ENCODE results near the gene OR5D18.

GRCh38 chr11:55854704-55855103, 35.3 kb downstream of the OR5D18 start:
- TF ChIP-seq RAD21 (conservative IDR thresholded peaks at IDR 0.05 in 1 of 2, IDR thresholded peaks at IDR 0.05 in 1 of 2) (no peak), MYC (IDR thresholded peaks at IDR 0.05; ENCODE audit: borderline replicate concordance, low read length) (no peak), MAZ (IDR thresholded peaks at IDR 0.05; ENCODE audit: borderline replicate concordance, low read depth, low read length) (no peak), POLR2A (IDR thresholded peaks at IDR 0.05; ENCODE audit: low read length) (no peak), MAFK (IDR thresholded peaks at IDR 0.05; ENCODE audit: partially characterized antibody) (no peak), RFX5 (IDR thresholded peaks at IDR 0.05) (no peak), CHD4 (IDR thresholded peaks at IDR 0.05; ENCODE audit: borderline replicate concordance) (no peak), ESRRA (IDR thresholded peaks at IDR 0.05; ENCODE audit: borderline replicate concordance, low read length) (no peak)
- TF ChIP-seq, protein P1, sequence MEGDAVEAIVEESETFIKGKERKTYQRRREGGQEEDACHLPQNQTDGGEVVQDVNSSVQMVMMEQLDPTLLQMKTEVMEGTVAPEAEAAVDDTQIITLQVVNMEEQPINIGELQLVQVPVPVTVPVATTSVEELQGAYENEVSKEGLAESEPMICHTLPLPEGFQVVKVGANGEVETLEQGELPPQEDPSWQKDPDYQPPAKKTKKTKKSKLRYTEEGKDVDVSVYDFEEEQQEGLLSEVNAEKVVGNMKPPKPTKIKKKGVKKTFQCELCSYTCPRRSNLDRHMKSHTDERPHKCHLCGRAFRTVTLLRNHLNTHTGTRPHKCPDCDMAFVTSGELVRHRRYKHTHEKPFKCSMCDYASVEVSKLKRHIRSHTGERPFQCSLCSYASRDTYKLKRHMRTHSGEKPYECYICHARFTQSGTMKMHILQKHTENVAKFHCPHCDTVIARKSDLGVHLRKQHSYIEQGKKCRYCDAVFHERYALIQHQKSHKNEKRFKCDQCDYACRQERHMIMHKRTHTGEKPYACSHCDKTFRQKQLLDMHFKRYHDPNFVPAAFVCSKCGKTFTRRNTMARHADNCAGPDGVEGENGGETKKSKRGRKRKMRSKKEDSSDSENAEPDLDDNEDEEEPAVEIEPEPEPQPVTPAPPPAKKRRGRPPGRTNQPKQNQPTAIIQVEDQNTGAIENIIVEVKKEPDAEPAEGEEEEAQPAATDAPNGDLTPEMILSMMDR (IDR thresholded peaks at IDR 0.05): no peak
- TF ChIP-seq, protein P2, sequence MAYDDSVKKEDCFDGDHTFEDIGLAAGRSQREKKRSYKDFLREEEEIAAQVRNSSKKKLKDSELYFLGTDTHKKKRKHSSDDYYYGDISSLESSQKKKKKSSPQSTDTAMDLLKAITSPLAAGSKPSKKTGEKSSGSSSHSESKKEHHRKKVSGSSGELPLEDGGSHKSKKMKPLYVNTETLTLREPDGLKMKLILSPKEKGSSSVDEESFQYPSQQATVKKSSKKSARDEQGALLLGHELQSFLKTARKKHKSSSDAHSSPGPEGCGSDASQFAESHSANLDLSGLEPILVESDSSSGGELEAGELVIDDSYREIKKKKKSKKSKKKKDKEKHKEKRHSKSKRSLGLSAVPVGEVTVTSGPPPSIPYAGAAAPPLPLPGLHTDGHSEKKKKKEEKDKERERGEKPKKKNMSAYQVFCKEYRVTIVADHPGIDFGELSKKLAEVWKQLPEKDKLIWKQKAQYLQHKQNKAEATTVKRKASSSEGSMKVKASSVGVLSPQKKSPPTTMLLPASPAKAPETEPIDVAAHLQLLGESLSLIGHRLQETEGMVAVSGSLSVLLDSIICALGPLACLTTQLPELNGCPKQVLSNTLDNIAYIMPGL (CRISPR knock-in tag; IDR thresholded peaks at IDR 0.05; ENCODE audit: borderline replicate concordance): no peak
- TF ChIP-seq, protein P3, sequence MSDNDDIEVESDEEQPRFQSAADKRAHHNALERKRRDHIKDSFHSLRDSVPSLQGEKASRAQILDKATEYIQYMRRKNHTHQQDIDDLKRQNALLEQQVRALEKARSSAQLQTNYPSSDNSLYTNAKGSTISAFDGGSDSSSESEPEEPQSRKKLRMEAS (IDR thresholded peaks at IDR 0.05): no peak
- TF ChIP-seq, protein P4, sequence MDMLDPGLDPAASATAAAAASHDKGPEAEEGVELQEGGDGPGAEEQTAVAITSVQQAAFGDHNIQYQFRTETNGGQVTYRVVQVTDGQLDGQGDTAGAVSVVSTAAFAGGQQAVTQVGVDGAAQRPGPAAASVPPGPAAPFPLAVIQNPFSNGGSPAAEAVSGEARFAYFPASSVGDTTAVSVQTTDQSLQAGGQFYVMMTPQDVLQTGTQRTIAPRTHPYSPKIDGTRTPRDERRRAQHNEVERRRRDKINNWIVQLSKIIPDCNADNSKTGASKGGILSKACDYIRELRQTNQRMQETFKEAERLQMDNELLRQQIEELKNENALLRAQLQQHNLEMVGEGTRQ (IDR thresholded peaks at IDR 0.05): no peak
- TF ChIP-seq, protein P5, sequence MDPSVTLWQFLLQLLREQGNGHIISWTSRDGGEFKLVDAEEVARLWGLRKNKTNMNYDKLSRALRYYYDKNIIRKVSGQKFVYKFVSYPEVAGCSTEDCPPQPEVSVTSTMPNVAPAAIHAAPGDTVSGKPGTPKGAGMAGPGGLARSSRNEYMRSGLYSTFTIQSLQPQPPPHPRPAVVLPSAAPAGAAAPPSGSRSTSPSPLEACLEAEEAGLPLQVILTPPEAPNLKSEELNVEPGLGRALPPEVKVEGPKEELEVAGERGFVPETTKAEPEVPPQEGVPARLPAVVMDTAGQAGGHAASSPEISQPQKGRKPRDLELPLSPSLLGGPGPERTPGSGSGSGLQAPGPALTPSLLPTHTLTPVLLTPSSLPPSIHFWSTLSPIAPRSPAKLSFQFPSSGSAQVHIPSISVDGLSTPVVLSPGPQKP (IDR thresholded peaks at IDR 0.05; ENCODE audit: low read depth, low read length): no peak
- TF ChIP-seq, protein P6, sequence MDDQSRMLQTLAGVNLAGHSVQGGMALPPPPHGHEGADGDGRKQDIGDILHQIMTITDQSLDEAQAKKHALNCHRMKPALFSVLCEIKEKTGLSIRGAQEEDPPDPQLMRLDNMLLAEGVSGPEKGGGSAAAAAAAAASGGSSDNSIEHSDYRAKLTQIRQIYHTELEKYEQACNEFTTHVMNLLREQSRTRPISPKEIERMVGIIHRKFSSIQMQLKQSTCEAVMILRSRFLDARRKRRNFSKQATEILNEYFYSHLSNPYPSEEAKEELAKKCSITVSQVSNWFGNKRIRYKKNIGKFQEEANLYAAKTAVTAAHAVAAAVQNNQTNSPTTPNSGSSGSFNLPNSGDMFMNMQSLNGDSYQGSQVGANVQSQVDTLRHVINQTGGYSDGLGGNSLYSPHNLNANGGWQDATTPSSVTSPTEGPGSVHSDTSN (IDR thresholded peaks at IDR 0.05): no peak
